Neural progenitor cell (in vitro differentiated cells): ENCODE data around the gene MEIOSIN.

Source experiments
- EZH2 ChIP-seq: fragments of 200-600 bp; sonication (generic); IDR thresholded peaks from 2 replicates; pipeline ENCODE4 v1.6.1; 2017; ENCODE audit warnings: antibody characterized with exemption, mild to moderate bottlenecking, moderate library complexity
- EZH2phosphoT487 ChIP-seq: fragments of 200-600 bp; sonication (generic); IDR thresholded peaks from 2 replicates; pipeline ENCODE4 v1.6.1; 2017; ENCODE audit warnings: antibody characterized with exemption
- TF ChIP-seq, protein P1 (sequence below): fragments of 200-600 bp; sonication (generic); IDR thresholded peaks from 2 replicates; pipeline ENCODE4 v1.5.1; 2017; ENCODE audit warnings: antibody characterized with exemption, mild to moderate bottlenecking

- TF ChIP-seq, protein P1, sequence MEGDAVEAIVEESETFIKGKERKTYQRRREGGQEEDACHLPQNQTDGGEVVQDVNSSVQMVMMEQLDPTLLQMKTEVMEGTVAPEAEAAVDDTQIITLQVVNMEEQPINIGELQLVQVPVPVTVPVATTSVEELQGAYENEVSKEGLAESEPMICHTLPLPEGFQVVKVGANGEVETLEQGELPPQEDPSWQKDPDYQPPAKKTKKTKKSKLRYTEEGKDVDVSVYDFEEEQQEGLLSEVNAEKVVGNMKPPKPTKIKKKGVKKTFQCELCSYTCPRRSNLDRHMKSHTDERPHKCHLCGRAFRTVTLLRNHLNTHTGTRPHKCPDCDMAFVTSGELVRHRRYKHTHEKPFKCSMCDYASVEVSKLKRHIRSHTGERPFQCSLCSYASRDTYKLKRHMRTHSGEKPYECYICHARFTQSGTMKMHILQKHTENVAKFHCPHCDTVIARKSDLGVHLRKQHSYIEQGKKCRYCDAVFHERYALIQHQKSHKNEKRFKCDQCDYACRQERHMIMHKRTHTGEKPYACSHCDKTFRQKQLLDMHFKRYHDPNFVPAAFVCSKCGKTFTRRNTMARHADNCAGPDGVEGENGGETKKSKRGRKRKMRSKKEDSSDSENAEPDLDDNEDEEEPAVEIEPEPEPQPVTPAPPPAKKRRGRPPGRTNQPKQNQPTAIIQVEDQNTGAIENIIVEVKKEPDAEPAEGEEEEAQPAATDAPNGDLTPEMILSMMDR = no peak
- TF ChIP-seq EZH2 (no peak), EZH2phosphoT487 (no peak)
These were observed 12.4 kb downstream of the MEIOSIN start for GRCh38 chr19:45745606-45746005.
